ENCODE measurements around the gene SCAMP3. TPM values are rescaled to one million over a fixed set of nuclear protein-coding genes. Genes with fewer than 3 reads are reported as not detected.

The SCAMP3 gene
- total and polyA plus RNA-seq, 8 donors = 7.0 to 48.4 (median 28.7) TPM

GRCh38 chr1:155307247-155307740 lies 45.1 kb upstream of the SCAMP3 start:
- no peaks in the 10 kb centered on the region for H3K9me3 ChIP-seq
- intact Hi-C loops (cut with DNase I; ENCODE audit: low total_unique reads) = no loop called here
- H3K27me3 ChIP-seq = no peaks in the 10 kb centered on the region
- peak overlapping the region in 1 of 5 donors; percentile 92 for H3K27ac ChIP-seq
- peak in 1 of 7 experiments; percentile 19 for TF ChIP-seq CTCF (IDR thresholded peaks at IDR 0.05)
- TF ChIP-seq POLR2A (IDR thresholded peaks at IDR 0.05) = no peak
- no peak for TF ChIP-seq POLR2AphosphoS5 (IDR thresholded peaks at IDR 0.05)
- no peak overlapping the region for H3K4me3 ChIP-seq
- peak in 1 of 2 donors; percentile 67 for DNase-seq
- H3K36me3 ChIP-seq = peaks cover 0 to 10% (median 6%) of the 10 kb centered on the region in 4 donors
- H3K4me1 ChIP-seq = peaks cover 17 to 34% (median 28%) of the 10 kb centered on the region in 4 donors
- WGBS, 5 donors = 55 to 63% (median 59%) methylated on average over 6 of the region's 6 CpGs

- no peak for DNase-seq
- H3K4me3 ChIP-seq = no peak overlapping the region
- no peak for TF ChIP-seq EP300 (IDR thresholded peaks at IDR 0.05)
- TF ChIP-seq POLR2A (IDR thresholded peaks at IDR 0.05) = no peak
- TF ChIP-seq CTCF (IDR thresholded peaks at IDR 0.05) = no peak
- no peak for TF ChIP-seq POLR2AphosphoS5 (IDR thresholded peaks at IDR 0.05)
- WGBS, 5 donors = 63 to 86% (median 72%) methylated on average over 7 of the region's 7 CpGs
- H3K36me3 ChIP-seq = peaks cover 0 to 4% (median 1%) of the 10 kb centered on the region in 4 donors
- no peak overlapping the region for H3K27ac ChIP-seq
- peaks cover 17 to 28% (median 22%) of the 10 kb centered on the region in 4 donors for H3K4me1 ChIP-seq
- intact Hi-C loops (cut with DNase I; ENCODE audit: low total_unique reads) = no loop called here
- no peaks in the 10 kb centered on the region for H3K9me3 ChIP-seq
- H3K27me3 ChIP-seq = no peaks in the 10 kb centered on the region
These were observed 43.8 kb upstream of the SCAMP3 start for GRCh38 chr1:155305881-155306391.

- no peak for DNase-seq
- Histone ChIP-seq H3K4me3 (no peak overlapping the region), H3K27ac (no peak overlapping the region), H3K9me3 (no peaks in the 10 kb centered on the region), H3K36me3 (no peaks in the 10 kb centered on the region), H3K27me3 (no peaks in the 10 kb centered on the region), H3K4me1 (peaks cover 4 to 15% (median 9%) of the 10 kb centered on the region in 4 donors)
- WGBS, 5 donors = 71 to 80% (median 75%) methylated on average over 11 of the region's 11 CpGs
- intact Hi-C loops (cut with DNase I; ENCODE audit: low total_unique reads) = no loop called here
- no peak for TF ChIP-seq POLR2A (IDR thresholded peaks at IDR 0.05)
These were observed 42.5 kb upstream of the SCAMP3 start for GRCh38 chr1:155304558-155305063.

- H3K4me1 ChIP-seq = no peaks in the 10 kb centered on the region
- H3K4me3 ChIP-seq = no peak within 1 kb of the TSS
- H3K9me3 ChIP-seq = no peaks in the 10 kb centered on the region
- WGBS, 5 donors = 83 to 87% (median 86%) methylated on average over 5 of the region's 5 CpGs
- H3K27me3 ChIP-seq = peaks cover 0 to 14% (median under 1%) of the 10 kb centered on the region in 3 donors
- H3K27ac ChIP-seq = no peak within 1 kb of the TSS
- TF ChIP-seq CTCF (IDR thresholded peaks at IDR 0.05) (no peak), POLR2A (IDR thresholded peaks at IDR 0.05) (no peak), POLR2AphosphoS5 (IDR thresholded peaks at IDR 0.05) (no peak), EP300 (IDR thresholded peaks at IDR 0.05) (no peak)
- H3K36me3 ChIP-seq = no peaks in the 10 kb centered on the region
- DNase-seq = no peak
- intact Hi-C loops (cut with DNase I; ENCODE audit: low total_unique reads) = no loop called here
These were observed 39.2 kb upstream of the SCAMP3 start, which contains the start of gene PKLR for GRCh38 chr1:155301342-155301841. PKLR (minus strand) TSS chr1:155301438; CDS start chr1:155301395, 43 bp downstream.

Data from stomach (tissue), 9 donors.